Stomach smooth muscle (tissue), 2 donors: Measurements from ENCODE around the gene SDF2.

Source experiments
- H3K27ac ChIP-seq: one replicate; pipeline ENCODE4 v1.7.0; 2013; ENCODE audit warnings: mild to moderate bottlenecking, low read length, inconsistent platforms
- H3K27me3 ChIP-seq, 2 donors: one replicate each; pipeline ENCODE4 v1.7.0; 2013; ENCODE audit warnings: low read length in 2 of 2; ENCODE audit not compliant: insufficient read depth in 2 of 2, control insufficient read depth in 1 of 2
- H3K36me3 ChIP-seq, 2 donors: one replicate each; pipeline ENCODE4 v1.7.0; 2013; ENCODE audit warnings: low read length in 2 of 2; ENCODE audit not compliant: control insufficient read depth in 2 of 2, insufficient read depth in 2 of 2
- H3K4me1 ChIP-seq: one replicate; pipeline ENCODE4 v1.7.0; 2013; ENCODE audit warnings: low read length; ENCODE audit not compliant: control insufficient read depth, insufficient read depth
- H3K4me3 ChIP-seq, 2 donors: one replicate each; pipeline ENCODE4 v1.7.0; 2013; ENCODE audit warnings: low read length in 2 of 2
- H3K9ac ChIP-seq, 2 donors: one replicate each; pipeline ENCODE4 v1.7.0; 2013; ENCODE audit warnings: low read length in 2 of 2, mild to moderate bottlenecking in 1 of 2
- H3K9me3 ChIP-seq, 2 donors: one replicate each; pipeline ENCODE4 v1.7.0; 2013; ENCODE audit warnings: low read length in 2 of 2; ENCODE audit not compliant: control insufficient read depth in 2 of 2
- donor health status: healthy.
- donor health status: Pancreatic carcinoma.

SDF2 gene

GRCh38 chr17:28624148-28624547 is 37.6 kb downstream of the SDF2 start:
- H3K4me1 ChIP-seq = no peaks in the 10 kb centered on the region
- no peaks in the 10 kb centered on the region for H3K27me3 ChIP-seq
- H3K36me3 ChIP-seq = peaks cover 55 to 61% of the 10 kb centered on the region in 2 donors
- H3K27ac ChIP-seq = no peak overlapping the region
- no peaks in the 10 kb centered on the region for H3K9me3 ChIP-seq
- no peak overlapping the region for H3K9ac ChIP-seq
- H3K4me3 ChIP-seq = no peak overlapping the region

GRCh38 chr17:28623696-28624095 is 38.0 kb downstream of the SDF2 start:
- no peaks in the 10 kb centered on the region for H3K4me1 ChIP-seq
- H3K9me3 ChIP-seq = no peaks in the 10 kb centered on the region
- H3K9ac ChIP-seq = no peak overlapping the region
- H3K36me3 ChIP-seq = peaks cover 59 to 66% of the 10 kb centered on the region in 2 donors
- H3K27ac ChIP-seq = no peak overlapping the region
- H3K4me3 ChIP-seq = no peak overlapping the region
- H3K27me3 ChIP-seq = no peaks in the 10 kb centered on the region

- Histone ChIP-seq H3K4me3 (no peak overlapping the region), H3K36me3 (peaks cover 58 to 64% of the 10 kb centered on the region in 2 donors), H3K27me3 (no peaks in the 10 kb centered on the region), H3K4me1 (no peaks in the 10 kb centered on the region), H3K27ac (no peak overlapping the region), H3K9ac (no peak overlapping the region), H3K9me3 (no peaks in the 10 kb centered on the region)
Measured at GRCh38 chr17:28622186-28622585, 39.5 kb downstream of the SDF2 start.

- H3K27ac ChIP-seq = no peak overlapping the region
- no peaks in the 10 kb centered on the region for H3K27me3 ChIP-seq
- H3K4me1 ChIP-seq = no peaks in the 10 kb centered on the region
- no peaks in the 10 kb centered on the region for H3K9me3 ChIP-seq
- H3K4me3 ChIP-seq = no peak overlapping the region
- peaks cover 75 to 77% of the 10 kb centered on the region in 2 donors for H3K36me3 ChIP-seq
- H3K9ac ChIP-seq = no peak overlapping the region
Measured at GRCh38 chr17:28620010-28620409, 41.7 kb downstream of the SDF2 start.

GRCh38 chr17:28618464-28618863 is 43.2 kb downstream of the SDF2 start:
- no peaks in the 10 kb centered on the region for H3K9me3 ChIP-seq
- H3K27me3 ChIP-seq = no peaks in the 10 kb centered on the region
- H3K36me3 ChIP-seq = peaks cover 70 to 72% of the 10 kb centered on the region in 2 donors
- H3K4me3 ChIP-seq = no peak overlapping the region
- H3K27ac ChIP-seq = no peak overlapping the region
- no peaks in the 10 kb centered on the region for H3K4me1 ChIP-seq
- no peak overlapping the region for H3K9ac ChIP-seq

GRCh38 chr17:28616281-28616680 is 45.4 kb downstream of the SDF2 start:
- H3K27me3 ChIP-seq = no peaks in the 10 kb centered on the region
- peaks cover 54 to 60% of the 10 kb centered on the region in 2 donors for H3K36me3 ChIP-seq
- H3K4me3 ChIP-seq = no peak overlapping the region
- no peak overlapping the region for H3K27ac ChIP-seq
- no peak overlapping the region for H3K9ac ChIP-seq
- no peaks in the 10 kb centered on the region for H3K9me3 ChIP-seq
- no peaks in the 10 kb centered on the region for H3K4me1 ChIP-seq

GRCh38 chr17:28615260-28615940 is 46.3 kb downstream of the SDF2 start:
- Histone ChIP-seq H3K27ac (no peak overlapping the region), H3K36me3 (peaks cover 47 to 55% of the 10 kb centered on the region in 2 donors), H3K4me1 (no peaks in the 10 kb centered on the region), H3K4me3 (no peak overlapping the region), H3K9me3 (no peaks in the 10 kb centered on the region), H3K27me3 (no peaks in the 10 kb centered on the region), H3K9ac (no peak overlapping the region)

- no peak within 1 kb of the TSS for H3K27ac ChIP-seq
- peaks cover 34 to 41% of the 10 kb centered on the region in 2 donors for H3K36me3 ChIP-seq
- H3K4me3 ChIP-seq = no peak within 1 kb of the TSS
- H3K4me1 ChIP-seq = no peaks in the 10 kb centered on the region
- H3K9me3 ChIP-seq = no peaks in the 10 kb centered on the region
- no peaks in the 10 kb centered on the region for H3K27me3 ChIP-seq
- peak within 1 kb of the TSS in 1 of 2 donors; percentile 7 for H3K9ac ChIP-seq
Measured at GRCh38 chr17:28613931-28614381, 47.8 kb downstream of the SDF2 start, which contains the start of gene RSKR. Gene RSKR, minus strand, starts transcription at chr17:28614185. Its CDS starts 24 bp downstream, at chr17:28614161.

GRCh38 chr17:28612936-28613872 is 48.5 kb downstream of the SDF2 start:
- Histone ChIP-seq H3K9ac (peak overlapping the region in 1 of 2 donors; percentile 7), H3K4me1 (no peaks in the 10 kb centered on the region), H3K4me3 (no peak overlapping the region), H3K27ac (no peak overlapping the region), H3K36me3 (peaks cover 30 to 35% of the 10 kb centered on the region in 2 donors), H3K27me3 (no peaks in the 10 kb centered on the region), H3K9me3 (no peaks in the 10 kb centered on the region)

- H3K27me3 ChIP-seq = no peaks in the 10 kb centered on the region
- no peaks in the 10 kb centered on the region for H3K9me3 ChIP-seq
- no peaks in the 10 kb centered on the region for H3K4me1 ChIP-seq
- peaks cover 30 to 35% of the 10 kb centered on the region in 2 donors for H3K36me3 ChIP-seq
- H3K4me3 ChIP-seq = no peak overlapping the region
- no peak overlapping the region for H3K9ac ChIP-seq
- no peak overlapping the region for H3K27ac ChIP-seq
Measured at GRCh38 chr17:28612531-28612930, 49.2 kb downstream of the SDF2 start.
